GM18526 (cell line): Measurements from ENCODE around the gene DNAJA4.

Source experiments
- POLR2A ChIP-seq: IDR thresholded peaks from 3 replicates; pipeline ENCODE4 v1.6.1; 2011; ENCODE audit not compliant: insufficient read length; ENCODE audit errors: extremely low read depth

Gene DNAJA4

GRCh38 chr15:78302579-78303312, 38.4 kb downstream of the DNAJA4 start:
- no peak for TF ChIP-seq POLR2A

- no peak for TF ChIP-seq POLR2A
Measured at GRCh38 chr15:78304216-78305066, 40.1 kb downstream of the DNAJA4 start.

GRCh38 chr15:78306176-78306774, 41.9 kb downstream of the DNAJA4 start:
- no peak for TF ChIP-seq POLR2A

- no peak for TF ChIP-seq POLR2A
Measured at GRCh38 chr15:78307976-78308375, 43.6 kb downstream of the DNAJA4 start.

GRCh38 chr15:78308422-78309032, 44.2 kb downstream of the DNAJA4 start:
- no peak for TF ChIP-seq POLR2A

GRCh38 chr15:78311292-78311691, 46.9 kb downstream of the DNAJA4 start:
- no peak for TF ChIP-seq POLR2A

- TF ChIP-seq POLR2A = no peak
Measured at GRCh38 chr15:78312536-78312935, 48.2 kb downstream of the DNAJA4 start.

- no peak for TF ChIP-seq POLR2A
Measured at GRCh38 chr15:78312957-78313356, 48.6 kb downstream of the DNAJA4 start.

- no peak for TF ChIP-seq POLR2A
Measured at GRCh38 chr15:78313383-78313782, 49.0 kb downstream of the DNAJA4 start.

- TF ChIP-seq POLR2A = no peak
Measured at GRCh38 chr15:78314181-78314581, 49.8 kb downstream of the DNAJA4 start.

GRCh38 chr15:78315686-78316282, 51.4 kb downstream of the DNAJA4 start:
- no peak for TF ChIP-seq POLR2A

- TF ChIP-seq POLR2A = no peak
Measured at GRCh38 chr15:78316283-78317083, 52.1 kb downstream of the DNAJA4 start.

GRCh38 chr15:78317145-78317836, 52.9 kb downstream of the DNAJA4 start:
- no peak for TF ChIP-seq POLR2A

- no peak for TF ChIP-seq POLR2A
Measured at GRCh38 chr15:78319588-78319987, 55.2 kb downstream of the DNAJA4 start.
